ENCODE results near the gene C16orf82. TPM values are rescaled to one million over a fixed set of nuclear protein-coding genes. Genes with fewer than 3 reads are reported as not detected.

The C16orf82 gene
- total RNA-seq, 1 donor from 2014 or later, result not detected

GRCh38 chr16:27102701-27103575 lies 36.2 kb downstream of the C16orf82 start:
- no peak for TF ChIP-seq CTCF (conservative IDR thresholded peaks at IDR 0.05; ENCODE audit: low read depth, low read length)
- H3K4me3 ChIP-seq (ENCODE audit: low read depth, low read length), result no peak overlapping the region
- no peak for DNase-seq (ENCODE audit: low read depth)

DNA sequence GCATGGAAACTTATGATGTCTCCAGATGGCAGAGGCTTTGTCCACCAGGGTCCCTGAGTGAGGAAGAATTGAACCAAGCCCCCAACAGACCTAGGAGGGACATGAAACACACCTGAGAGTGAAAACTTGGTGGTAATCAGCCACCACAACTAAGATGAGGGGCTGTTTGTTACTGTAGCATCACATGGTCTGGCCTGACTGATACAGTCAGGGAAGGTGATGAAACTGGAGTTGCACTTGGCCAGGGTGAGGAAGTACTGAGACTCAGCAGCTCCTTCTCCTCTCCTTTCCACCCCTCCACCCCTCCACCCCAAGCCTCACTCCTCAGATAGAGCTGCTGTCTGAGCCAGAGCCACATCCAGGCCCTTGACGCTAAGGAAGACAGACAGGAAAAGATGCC lies 37.2 kb downstream of the C16orf82 start:
- no peak overlapping the region for H3K4me3 ChIP-seq (ENCODE audit: low read depth, low read length)
- no peak for TF ChIP-seq CTCF (conservative IDR thresholded peaks at IDR 0.05; ENCODE audit: low read depth, low read length)
- no peak for DNase-seq (ENCODE audit: low read depth)

- H3K4me3 ChIP-seq (ENCODE audit: low read depth, low read length), result no peak overlapping the region
- TF ChIP-seq CTCF (conservative IDR thresholded peaks at IDR 0.05; ENCODE audit: low read depth, low read length), result no peak
- DNase-seq (ENCODE audit: low read depth), result no peak
These were observed 39.6 kb downstream of the C16orf82 start for GRCh38 chr16:27106305-27106704.

- DNase-seq (ENCODE audit: low read depth), result no peak
- TF ChIP-seq CTCF (conservative IDR thresholded peaks at IDR 0.05; ENCODE audit: low read depth, low read length), result no peak
- H3K4me3 ChIP-seq (ENCODE audit: low read depth, low read length), result no peak overlapping the region
These were observed 40.5 kb downstream of the C16orf82 start for GRCh38 chr16:27107185-27107592.

- no peak for DNase-seq (ENCODE audit: low read depth)
- H3K4me3 ChIP-seq (ENCODE audit: low read depth, low read length), result no peak overlapping the region
- no peak for TF ChIP-seq CTCF (conservative IDR thresholded peaks at IDR 0.05; ENCODE audit: low read depth, low read length)
These were observed 41.5 kb downstream of the C16orf82 start for GRCh38 chr16:27108051-27108770.

- no peak overlapping the region for H3K4me3 ChIP-seq (ENCODE audit: low read depth, low read length)
- no peak for TF ChIP-seq CTCF (conservative IDR thresholded peaks at IDR 0.05; ENCODE audit: low read depth, low read length)
- no peak for DNase-seq (ENCODE audit: low read depth)
These were observed 42.3 kb downstream of the C16orf82 start for GRCh38 chr16:27108826-27109665.
